Islet of Langerhans (tissue), 1 donor: ENCODE measurements around the gene SMC6.

Experiments used
- FAIRE-seq: peaks from one replicate; lab custom pipeline; 2011; peaks lifted over from hg19 to GRCh38; lab: Jason Lieb, UNC

SMC6 gene

DNA sequence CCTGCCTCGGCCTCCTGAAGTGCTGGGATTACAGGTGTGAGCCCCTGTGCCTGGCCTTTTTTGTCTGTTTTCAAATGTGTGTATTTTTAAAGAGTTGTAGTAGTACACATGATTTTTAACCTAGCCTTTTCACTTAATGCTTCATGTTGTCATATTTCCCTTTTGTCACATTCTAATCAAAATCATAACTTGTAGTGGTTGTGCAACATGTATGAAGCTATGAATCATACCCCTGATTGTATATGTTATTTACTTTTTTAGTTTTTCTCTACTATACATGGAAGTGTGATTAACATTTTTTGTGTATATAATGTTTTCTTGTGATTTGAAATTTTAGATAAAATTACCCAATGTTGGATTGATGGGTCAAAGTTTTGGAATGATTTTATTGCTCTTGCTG, 8.8 kb upstream of the SMC6 start:
- FAIRE-seq: no peak

DNA sequence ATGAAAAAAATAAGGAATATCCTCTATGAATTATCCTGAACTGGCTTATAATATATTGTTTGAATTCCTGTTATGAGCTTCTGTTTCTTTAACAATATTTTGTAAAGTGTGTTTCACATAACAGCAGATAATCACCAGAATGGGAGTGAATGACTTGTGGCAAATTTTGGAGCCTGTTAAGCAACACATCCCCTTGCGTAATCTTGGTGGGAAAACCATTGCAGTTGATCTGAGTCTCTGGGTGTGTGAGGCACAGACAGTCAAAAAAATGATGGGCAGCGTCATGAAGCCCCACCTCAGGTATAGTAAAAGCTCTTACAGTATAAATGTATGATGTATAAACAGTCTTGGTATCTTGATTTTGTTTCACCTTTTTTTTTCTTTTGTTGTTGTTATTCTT, 6.2 kb upstream of the SMC6 start:
- no peak for FAIRE-seq

DNA sequence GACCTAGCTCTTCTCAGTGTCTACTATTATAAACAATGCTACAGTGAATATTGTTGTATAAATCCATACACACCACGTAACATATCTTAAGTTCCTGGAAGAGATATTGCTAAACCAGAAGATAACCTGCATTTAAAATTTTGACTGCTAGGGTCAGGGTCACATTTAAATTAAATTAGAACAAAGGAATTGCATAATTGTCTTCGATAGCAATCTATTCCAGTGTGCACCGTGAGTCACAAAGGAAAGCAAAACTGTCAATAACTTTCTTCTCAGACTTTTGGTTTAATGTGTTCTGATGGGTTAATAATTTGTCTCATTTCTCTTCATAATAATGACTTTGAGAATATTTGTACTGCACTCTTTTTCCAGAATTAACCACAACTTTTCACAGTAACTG, 4.5 kb upstream of the SMC6 start:
- no peak for FAIRE-seq

DNA sequence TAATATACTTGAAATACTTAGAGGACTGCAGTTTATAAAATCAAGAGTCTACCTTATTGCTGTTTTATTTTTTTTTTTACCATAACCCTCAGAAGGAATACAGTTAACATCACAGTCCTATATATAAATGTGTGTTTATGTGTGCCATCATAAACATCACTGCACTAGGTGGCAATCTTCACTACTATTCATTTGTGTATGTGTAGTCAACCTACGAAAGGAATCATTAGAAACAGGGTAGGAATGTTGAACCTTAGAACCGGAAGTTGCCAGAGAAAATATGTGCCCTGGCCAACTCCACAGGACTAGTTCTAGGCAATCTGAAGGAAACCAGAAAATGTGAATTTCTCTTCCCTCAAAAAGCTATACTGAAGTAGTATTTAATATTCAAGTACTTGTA, 3.7 kb upstream of the SMC6 start:
- FAIRE-seq: peak; percentile 13

DNA sequence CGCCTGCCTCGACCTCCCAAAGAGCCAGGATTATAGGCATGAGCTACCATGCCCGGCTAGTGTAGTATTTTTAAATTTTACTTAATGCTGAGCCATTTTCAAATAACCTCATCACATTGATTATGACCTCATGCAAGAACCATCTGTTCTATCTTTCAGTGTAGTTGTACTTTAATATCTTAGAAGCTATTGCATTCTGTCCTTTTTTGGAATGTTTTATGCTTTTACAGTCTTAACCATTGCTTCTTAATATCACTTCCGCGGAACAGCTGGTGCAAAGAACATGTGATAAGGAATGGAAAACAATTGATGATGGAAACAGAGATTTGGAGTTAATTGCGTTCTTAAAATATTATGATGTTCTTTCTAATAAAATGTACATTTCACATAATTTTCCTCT, 3.1 kb upstream of the SMC6 start:
- no peak for FAIRE-seq

GRCh38 chr2:17754773-17755425, 1.3 kb upstream of the SMC6 start:
- FAIRE-seq: no peak

DNA sequence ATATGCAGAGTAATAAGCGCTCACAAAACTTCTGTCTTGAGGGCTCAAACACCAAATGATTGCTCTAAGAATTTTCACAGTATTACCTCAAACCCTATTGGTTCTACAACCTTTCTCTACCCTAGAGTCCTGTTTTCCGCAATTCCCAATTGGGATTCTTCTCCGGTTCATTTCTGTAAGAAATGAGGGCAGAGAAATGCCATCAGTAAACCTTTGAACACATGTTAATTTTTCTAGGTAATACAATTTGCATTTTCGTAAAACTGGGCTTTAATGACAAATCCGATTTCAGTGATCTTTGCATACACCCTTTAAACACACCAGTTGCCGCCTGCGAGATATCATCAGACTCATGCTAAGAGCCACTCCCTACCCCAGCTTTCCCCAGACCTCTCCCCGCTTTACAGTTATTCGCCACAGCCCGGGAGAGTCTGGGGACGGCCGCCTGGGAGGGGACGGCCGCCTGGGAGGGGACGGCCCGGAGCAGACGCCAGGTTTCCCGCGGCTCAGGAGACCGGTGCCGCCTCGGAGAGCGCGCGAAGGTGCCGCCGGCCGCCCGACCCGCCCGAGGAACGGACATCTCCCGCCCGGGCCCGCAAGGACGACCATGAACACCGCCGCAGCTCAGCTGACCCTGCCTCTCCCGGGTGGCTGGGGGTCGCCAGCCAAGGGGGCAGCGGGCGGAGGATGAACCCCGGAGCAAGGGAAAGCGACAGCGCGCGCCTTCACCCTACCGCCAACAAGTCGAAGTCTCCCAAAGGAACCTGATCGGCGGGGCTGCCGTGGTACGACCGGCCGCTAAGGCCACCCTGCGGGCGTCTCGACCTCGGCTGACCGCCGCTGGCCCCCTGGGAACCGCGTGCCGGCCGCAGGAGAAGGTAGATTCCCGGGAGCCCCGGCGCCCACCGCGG, 463 bp downstream of the SMC6 start:
- FAIRE-seq: no peak

DNA sequence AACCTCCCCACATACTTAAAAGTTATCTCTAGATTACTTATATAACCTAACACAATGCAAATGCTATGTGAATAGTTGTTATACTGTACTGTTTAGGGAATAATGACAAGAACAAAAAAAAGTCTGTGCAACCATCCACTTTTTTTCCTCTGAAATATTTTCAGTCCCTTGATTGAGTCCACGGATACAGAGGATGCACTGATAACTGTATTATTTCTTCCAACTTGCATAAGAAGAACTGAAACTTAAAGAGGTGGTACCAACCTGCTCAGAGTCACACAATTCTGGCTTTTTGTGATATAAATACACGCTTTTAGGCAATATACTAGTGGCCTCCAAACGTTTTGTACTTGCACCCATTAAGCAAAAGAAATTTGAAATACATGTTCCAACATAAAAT, 1.4 kb downstream of the SMC6 start:
- FAIRE-seq: no peak

DNA sequence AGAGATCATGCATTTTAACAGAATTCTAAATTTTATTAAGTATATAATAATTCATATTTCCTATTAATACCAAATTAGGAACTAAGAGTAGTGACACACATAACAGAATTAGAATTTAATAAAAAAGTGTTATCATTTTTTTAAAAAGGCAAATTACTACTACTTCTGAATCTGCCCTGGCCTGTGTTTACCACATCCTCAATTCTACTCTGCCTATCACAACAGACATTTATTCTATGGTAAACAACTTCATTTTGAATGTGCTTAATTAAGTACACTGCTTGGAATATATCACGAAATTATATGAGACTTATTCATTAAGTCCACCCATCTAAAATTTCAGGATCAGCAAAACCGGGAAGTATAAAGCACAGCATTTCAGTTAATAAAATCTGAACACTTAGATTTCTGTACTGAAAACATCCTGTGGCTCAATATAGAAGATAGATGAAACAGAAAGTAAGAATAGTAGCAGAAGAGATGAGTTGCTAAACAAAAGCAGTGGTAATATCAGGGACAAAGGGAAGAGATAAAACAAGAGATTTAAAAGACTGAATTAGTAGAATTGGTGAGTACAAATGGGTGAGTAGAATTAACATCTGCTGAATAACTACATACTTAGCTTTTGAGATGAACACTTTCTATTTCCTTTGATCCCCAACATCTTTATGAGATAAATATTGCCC, 3.7 kb downstream of the SMC6 start:
- no peak for FAIRE-seq

DNA sequence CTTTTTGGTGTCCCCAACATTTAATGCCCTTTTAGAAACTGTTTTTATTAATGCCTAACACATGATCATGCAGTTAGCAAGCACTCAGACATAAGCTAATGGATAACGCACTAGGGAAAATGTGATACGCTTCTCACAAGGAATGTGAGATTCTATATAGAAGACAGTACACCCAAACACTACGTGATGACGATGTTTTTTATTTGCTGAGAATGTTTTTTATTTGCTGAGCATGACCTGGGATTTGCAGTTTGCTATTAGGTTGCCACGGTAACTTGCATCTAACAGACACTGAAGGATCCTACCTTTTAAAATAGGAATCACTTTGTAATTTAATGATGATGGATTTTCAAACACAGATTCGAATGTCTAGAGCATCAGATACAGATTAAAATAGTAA, 4.9 kb downstream of the SMC6 start:
- FAIRE-seq: peak; percentile 47

DNA sequence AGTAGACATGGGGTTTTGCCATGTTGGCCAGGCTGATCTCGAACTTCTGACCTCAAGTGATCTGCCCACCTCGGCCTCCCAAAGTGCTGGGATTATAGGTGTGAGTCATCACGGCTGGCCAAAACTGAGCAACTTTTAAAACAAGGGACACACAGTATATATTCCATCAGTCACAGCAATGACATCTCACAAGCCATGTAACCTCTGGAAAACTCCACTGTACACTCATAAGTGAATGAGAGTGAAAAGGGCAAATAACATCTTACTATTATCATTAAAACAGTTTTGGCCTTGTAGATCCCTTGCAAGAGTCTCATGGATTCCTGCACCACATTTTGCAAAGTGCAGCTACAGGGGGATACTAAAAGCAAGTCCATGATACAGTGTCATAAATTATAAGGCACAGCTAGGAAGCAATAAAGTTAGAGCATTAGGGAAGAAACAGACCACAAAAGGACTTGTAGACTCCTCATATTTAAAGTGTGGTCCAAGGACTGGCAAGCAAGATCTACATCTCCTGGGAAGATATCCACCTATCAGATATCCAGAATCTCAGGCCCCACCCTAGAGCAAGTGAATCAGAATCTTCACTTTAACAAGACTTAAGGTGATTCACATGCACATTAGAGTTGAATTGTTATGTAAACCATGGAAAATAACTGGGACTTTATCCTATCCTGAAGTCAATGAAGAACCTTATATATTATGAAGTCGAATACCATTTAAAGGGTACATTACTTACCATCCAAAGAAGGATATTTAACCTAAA, 5.7 kb downstream of the SMC6 start:
- no peak for FAIRE-seq

GRCh38 chr2:17740203-17740602, 13.4 kb downstream of the SMC6 start:
- no peak for FAIRE-seq

DNA sequence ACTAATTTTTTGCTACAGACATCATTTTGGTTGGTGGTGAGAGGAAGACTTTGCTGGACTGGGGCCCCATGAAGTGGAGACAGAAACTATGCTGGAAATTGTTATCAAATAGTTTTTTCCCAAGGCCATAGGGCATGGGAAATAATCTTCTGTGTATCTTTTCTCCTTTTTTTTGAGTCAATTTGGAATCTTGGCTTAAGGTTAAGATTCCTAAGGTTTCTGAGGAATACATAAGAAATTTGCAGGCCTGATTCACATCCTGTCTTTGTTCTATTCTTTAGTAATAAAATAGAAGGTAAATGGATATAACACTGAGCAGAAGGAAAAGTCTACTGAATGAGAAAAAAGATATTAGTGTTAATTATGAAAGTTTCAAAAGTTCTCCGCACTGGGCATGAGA, 16.6 kb downstream of the SMC6 start:
- no peak for FAIRE-seq

DNA sequence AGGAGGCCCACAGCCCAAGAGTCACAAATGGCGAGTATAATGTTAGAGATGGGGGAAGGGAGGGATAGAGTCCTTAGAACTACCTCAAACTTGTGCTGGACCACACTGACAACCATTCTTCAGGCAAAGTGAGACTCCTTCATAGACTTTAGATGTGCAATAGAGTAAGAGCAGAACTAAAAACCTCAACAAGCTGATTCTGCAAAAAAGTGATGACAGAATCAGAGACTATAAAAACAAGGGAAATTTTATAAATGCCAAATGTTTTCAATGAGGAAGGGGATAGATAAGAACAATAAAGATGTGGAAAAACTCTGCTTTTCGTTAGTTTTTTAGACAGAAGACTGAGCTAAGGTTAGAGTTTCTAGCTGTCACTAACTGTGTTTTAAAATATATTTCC, 17.7 kb downstream of the SMC6 start:
- no peak for FAIRE-seq

DNA sequence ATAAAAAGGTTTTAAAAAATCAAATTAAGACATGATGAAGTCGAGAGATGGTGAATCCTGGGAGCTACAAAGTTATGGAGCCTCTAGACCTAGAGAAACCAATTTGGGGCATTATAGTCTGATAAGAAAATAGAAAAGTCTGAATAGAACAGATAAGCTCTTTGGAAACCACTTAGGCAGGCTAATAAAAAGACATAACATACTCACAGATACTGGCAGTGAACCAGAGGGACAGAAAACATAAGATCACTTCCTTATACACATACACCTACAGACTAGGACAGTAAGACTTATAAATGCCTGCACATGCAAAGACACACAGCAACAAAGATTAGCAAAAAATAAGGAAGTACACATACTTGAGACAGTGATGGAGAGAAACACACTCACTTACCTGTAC, 20.0 kb downstream of the SMC6 start:
- no peak for FAIRE-seq

GRCh38 chr2:17729880-17730279, 23.7 kb downstream of the SMC6 start:
- FAIRE-seq: no peak

DNA sequence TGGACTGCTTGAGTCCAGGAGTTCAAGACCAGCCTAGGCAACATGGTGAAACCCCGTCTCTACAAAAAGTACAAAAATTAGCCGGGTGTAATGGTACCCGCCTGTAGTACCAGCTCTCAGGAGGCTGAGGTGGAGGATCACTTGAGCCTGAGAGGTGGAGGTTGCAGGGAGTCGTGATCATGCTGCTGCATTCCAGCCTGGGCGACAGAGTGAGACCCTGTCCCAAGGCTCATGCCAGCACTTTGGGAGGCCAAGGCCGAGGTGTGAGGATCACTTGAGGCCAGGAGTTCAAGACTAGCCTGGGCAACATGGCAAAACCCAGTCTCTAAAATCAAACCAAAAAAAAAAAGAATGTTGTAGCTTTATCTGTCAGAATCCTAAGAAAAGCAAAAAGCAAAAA, 25.4 kb downstream of the SMC6 start:
- FAIRE-seq: no peak

DNA sequence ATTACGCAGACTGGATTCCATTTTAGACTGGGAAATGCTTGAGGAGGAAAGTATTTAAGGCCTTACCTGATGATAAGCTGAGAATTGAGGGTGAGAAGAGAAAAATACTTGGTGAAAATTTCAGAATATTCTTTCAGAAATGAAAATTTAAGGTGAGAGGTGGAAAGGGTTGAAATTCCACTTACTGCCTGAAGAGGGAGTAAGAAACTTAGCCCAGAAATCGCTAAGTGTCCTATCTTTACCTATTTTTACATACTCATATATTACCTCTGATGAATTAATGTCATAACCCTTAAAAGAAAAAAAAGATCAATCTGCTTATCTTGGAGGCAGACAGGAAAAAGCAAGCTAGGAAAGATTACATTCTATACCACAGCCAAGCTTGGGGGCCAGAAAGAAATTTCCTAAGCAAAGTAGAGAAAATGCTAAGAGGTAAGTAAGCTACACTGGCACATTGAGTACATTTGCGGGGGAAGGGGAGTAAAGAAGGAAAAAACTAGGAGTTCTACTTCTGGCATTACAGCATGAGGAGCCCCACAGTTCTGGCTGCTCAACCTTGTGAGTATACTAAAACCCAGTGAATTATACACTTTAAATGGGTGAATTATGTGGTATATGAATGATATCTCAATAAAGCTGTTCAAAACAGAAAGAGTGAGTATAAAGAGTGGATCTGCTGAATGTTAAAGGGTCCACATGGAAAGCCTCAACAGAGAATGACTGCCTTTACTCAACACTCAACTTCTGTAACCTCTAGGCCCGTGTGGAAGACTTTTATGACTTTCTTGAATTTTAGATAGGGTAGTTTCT, 33.8 kb downstream of the SMC6 start:
- FAIRE-seq: peak; percentile 43

DNA sequence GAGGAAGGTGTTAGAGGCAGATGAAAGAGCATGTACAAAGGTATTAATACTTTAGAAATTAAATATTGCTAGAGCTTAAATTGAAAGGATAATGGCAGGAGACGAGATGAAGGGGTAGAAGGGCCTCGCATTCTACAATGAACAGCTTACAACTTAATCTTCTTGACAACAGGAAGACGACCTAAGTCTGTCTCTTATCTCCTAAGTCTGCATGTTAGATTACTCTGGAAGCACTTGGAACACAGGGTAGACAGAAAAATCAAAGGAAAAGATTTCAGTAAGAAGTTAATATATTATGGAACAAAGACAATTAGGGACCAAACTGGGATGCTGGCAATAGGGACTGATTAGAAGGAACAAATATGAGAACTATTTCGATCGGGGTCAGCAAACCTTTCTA, 34.9 kb downstream of the SMC6 start:
- no peak for FAIRE-seq

- FAIRE-seq: no peak
These were observed 35.9 kb downstream of the SMC6 start for GRCh38 chr2:17717666-17718065.

GRCh38 chr2:17713291-17713690, 40.3 kb downstream of the SMC6 start:
- no peak for FAIRE-seq
